Pancreas (tissue), 10 donors: Measurements from ENCODE around the gene PLXNC1. TPM values are rescaled to one million over a fixed set of nuclear protein-coding genes. Genes with fewer than 3 reads are reported as not detected.

Source experiments
- ATAC-seq, 4 donors: fragments of 200-7000 bp; cut with Tn5 transposase; one replicate each; pipeline versions ENCODE4 v1.8.0 to v1.9.1; 2020; ENCODE audit warnings: mild to moderate bottlenecking in 4 of 4, moderate library complexity in 4 of 4
- DNase-seq, 6 donors: peaks; one replicate each; pipeline ENCODE4 v3.0.0-alpha.2; 2020
- FAIRE-seq: peaks from 2 replicates; lab custom pipeline; 2012; peaks lifted over from hg19 to GRCh38; lab: Jason Lieb, UNC
- H3K27ac ChIP-seq, 4 donors: fragments of 200-600 bp; sonication (generic); 1 replicate in 3 of 4; 2 replicates in 1 of 4; pipeline versions ENCODE4 v1.5.0 to v1.8.0; 2020
- H3K27me3 ChIP-seq, 4 donors: fragments of 200-600 bp; one replicate each; pipeline ENCODE4 v1.8.0; 2021
- H3K36me3 ChIP-seq, 3 donors: fragments of 200-600 bp; sonication (generic) in 1 of 3; one replicate each; pipeline versions ENCODE4 v1.5.0 to v1.8.0; 2020 to 2021
- H3K4me1 ChIP-seq, 3 donors: fragments of 200-600 bp; one replicate each; pipeline ENCODE4 v1.8.0; 2021
- H3K4me3 ChIP-seq, 4 donors: fragments of 200-600 bp; sonication (generic) in 2 of 4; one replicate each; pipeline versions ENCODE4 v1.5.0 to v1.8.0; 2020 to 2021
- H3K9me3 ChIP-seq, 4 donors: fragments of 200-600 bp; one replicate each; pipeline ENCODE4 v1.8.0; 2021
- CTCF ChIP-seq, 4 donors: fragments of 200-600 bp; sonication (generic) in 3 of 4; IDR thresholded peaks; one replicate each; pipeline versions ENCODE4 v1.5.0 to v1.8.0; 2021; ENCODE audit warnings: antibody characterized with exemption in 4 of 4
- WGBS, 2 donors: extraction: QIAGEN DNeasy Blood & Tissue Kit; methylation state at CpG; one replicate each; pipeline ENCODE4 v1.1.7; 2013; 5-methylcytosine and 5-hydroxymethylcytosine counted together
- intact Hi-C, 3 donors: fragments of 100-400 bp; cut with DNase I; formaldehyde crosslinking; loops; one replicate each; pipeline versions ENCODE4 v1.11.1 to v1.14.2; 2022
- polyA plus RNA-seq, 2 donors: library from polyadenylated mRNA; stranded (reverse); fragments of 200-250 nt; gene quantifications; one replicate each; pipeline ENCODE4 v1.2.3, GENCODE V29; 2013
- total RNA-seq, 6 donors: library from RNA; stranded (reverse); fragmentation: NEBNext Ultra II Directional in 4 of 6; extraction: Animal tissue kit (Norgen Biotek cat#: 25700) in 4 of 6; gene quantifications; one replicate each; pipeline versions ENCODE4 v1.2.1 to v1.2.4, GENCODE V29; 2021 to 2023
- donor health status: healthy with polysubstance abuse.
- donor health status: DM: no; HTN: no; CAD: no; lungs with moderate emphysema.
- donor health status: DM: no; HTN: no; CAD: no.
- donor health status: control.
- donor health status: control.
- donor health status: Bipolar disorder and iron deficiency.
- donor health status: DM: yes; HTN: yes; CAD: no.
- donor health status: DM: no; HTN: no; CAD: no.
- donor health status: DM: no; HTN: no; CAD: no.
- donor health status: DM: yes; HTN: yes; CAD: no.

PLXNC1 gene
- total and polyA plus RNA-seq, 8 donors: 0.53 to 13.7 (median 2.0) TPM

- H3K27me3 ChIP-seq: no peaks in the 10 kb centered on the region
- TF ChIP-seq CTCF (IDR thresholded peaks at IDR 0.05): no peak
- H3K4me3 ChIP-seq: no peak overlapping the region
- H3K27ac ChIP-seq: no peak overlapping the region
- no peaks in the 10 kb centered on the region for H3K36me3 ChIP-seq
- intact Hi-C loops: no loop called here
- DNase-seq (no peak), FAIRE-seq (no peak), ATAC-seq (peak in 1 of 4 donors; percentile 27)
- 63 to 78% methylated on average over 4 of the region's 4 CpGs for WGBS, 2 donors
- H3K4me1 ChIP-seq: no peaks in the 10 kb centered on the region
- no peaks in the 10 kb centered on the region for H3K9me3 ChIP-seq
These were observed 16.8 kb downstream of the PLXNC1 start for GRCh38 chr12:94165138-94165537.

GRCh38 chr12:94165670-94166364 lies 17.4 kb downstream of the PLXNC1 start:
- Histone ChIP-seq H3K27ac (no peak overlapping the region), H3K4me1 (no peaks in the 10 kb centered on the region), H3K4me3 (no peak overlapping the region), H3K9me3 (no peaks in the 10 kb centered on the region), H3K27me3 (no peaks in the 10 kb centered on the region), H3K36me3 (no peaks in the 10 kb centered on the region)
- 69 to 73% methylated on average over 6 of the region's 6 CpGs for WGBS, 2 donors
- no peak for DNase-seq
- TF ChIP-seq CTCF (IDR thresholded peaks at IDR 0.05): no peak
- ATAC-seq: peak in 1 of 4 donors; percentile 39
- no peak for FAIRE-seq
- intact Hi-C loops: no loop called here

GRCh38 chr12:94167071-94167755 lies 18.8 kb downstream of the PLXNC1 start:
- intact Hi-C loops: no loop called here
- Histone ChIP-seq H3K9me3 (no peaks in the 10 kb centered on the region), H3K4me1 (no peaks in the 10 kb centered on the region), H3K4me3 (no peak overlapping the region), H3K27ac (no peak overlapping the region), H3K36me3 (no peaks in the 10 kb centered on the region), H3K27me3 (no peaks in the 10 kb centered on the region)
- no peak for FAIRE-seq
- no peak for ATAC-seq
- DNase-seq: no peak
- TF ChIP-seq CTCF (IDR thresholded peaks at IDR 0.05): no peak
- WGBS, 2 donors: 58 to 64% methylated on average over 8 of the region's 8 CpGs

- Histone ChIP-seq H3K4me3 (no peak overlapping the region), H3K27me3 (no peaks in the 10 kb centered on the region), H3K9me3 (no peaks in the 10 kb centered on the region), H3K27ac (no peak overlapping the region), H3K4me1 (no peaks in the 10 kb centered on the region), H3K36me3 (no peaks in the 10 kb centered on the region)
- no peak for ATAC-seq
- no peak for FAIRE-seq
- DNase-seq: no peak
- intact Hi-C loops: no loop called here
- no peak for TF ChIP-seq CTCF (IDR thresholded peaks at IDR 0.05)
- 37 to 44% methylated on average over 9 of the region's 9 CpGs for WGBS, 2 donors
These were observed 19.5 kb downstream of the PLXNC1 start for GRCh38 chr12:94167756-94168416.
